Measurements from ENCODE around the gene PRDM12. TPM values are rescaled to one million over a fixed set of nuclear protein-coding genes. Genes with fewer than 3 reads are reported as not detected.

PRDM12 gene
- total RNA-seq, 1 experiment from 2014 or later = 0.28 TPM

GRCh38 chr9:130630071-130630450 is 34.3 kb upstream of the PRDM12 start:
- no peaks in the 10 kb centered on the region for H3K27me3 Mint-ChIP-seq (ENCODE audit: insufficient read depth, unreplicated experiment)
- CTCF ChIA-PET = interaction anchor here (0.6 kb wide), 1 partner anchor 698 kb away, joined by 3 read pairs; no protein-coding TSS in a partner anchor
- BruUV-seq (replicated peaks) = no TSS peak
- peaks cover 61% of the 10 kb centered on the region for H3K36me3 Mint-ChIP-seq (ENCODE audit: insufficient read depth, unreplicated experiment)
- H3K4me1 Mint-ChIP-seq (ENCODE audit: insufficient read depth, unreplicated experiment) = no peaks in the 10 kb centered on the region
- intact Hi-C loops (cut with micrococcal nuclease) = no loop called here
- H3K27ac Mint-ChIP-seq (ENCODE audit: low read depth, unreplicated experiment) = peak overlapping the region; percentile 46
- H3K4me3 Mint-ChIP-seq (ENCODE audit: unreplicated experiment) = no peak overlapping the region
- H3K9me3 Mint-ChIP-seq (ENCODE audit: unreplicated experiment) = no peaks in the 10 kb centered on the region
- TF ChIP-seq CTCF (IDR thresholded peaks at IDR 0.05; ENCODE audit: unreplicated experiment) = no peak
- no peak for DNase-seq (ENCODE audit: unreplicated experiment)
- POLR2A ChIA-PET = no interaction called here

GRCh38 chr9:130630506-130631330 is 33.7 kb upstream of the PRDM12 start:
- Mint-ChIP-seq H3K27ac (ENCODE audit: low read depth, unreplicated experiment) (peak overlapping the region; percentile 46), H3K4me1 (ENCODE audit: insufficient read depth, unreplicated experiment) (no peaks in the 10 kb centered on the region), H3K27me3 (ENCODE audit: insufficient read depth, unreplicated experiment) (no peaks in the 10 kb centered on the region), H3K36me3 (ENCODE audit: insufficient read depth, unreplicated experiment) (peaks cover 55% of the 10 kb centered on the region), H3K9me3 (ENCODE audit: unreplicated experiment) (no peaks in the 10 kb centered on the region), H3K4me3 (ENCODE audit: unreplicated experiment) (no peak overlapping the region)
- TF ChIP-seq CTCF (IDR thresholded peaks at IDR 0.05; ENCODE audit: unreplicated experiment) = no peak
- ChIA-PET POLR2A (no interaction called here), CTCF (no interaction called here)
- no TSS peak for BruUV-seq (replicated peaks)
- no peak for DNase-seq (ENCODE audit: unreplicated experiment)
- intact Hi-C loops (cut with micrococcal nuclease) = no loop called here

- POLR2A ChIA-PET = no interaction called here
- no peak for DNase-seq (ENCODE audit: unreplicated experiment)
- intact Hi-C loops (cut with micrococcal nuclease) = no loop called here
- Mint-ChIP-seq H3K4me1 (ENCODE audit: insufficient read depth, unreplicated experiment) (no peaks in the 10 kb centered on the region), H3K27me3 (ENCODE audit: insufficient read depth, unreplicated experiment) (no peaks in the 10 kb centered on the region), H3K36me3 (ENCODE audit: insufficient read depth, unreplicated experiment) (peaks cover 47% of the 10 kb centered on the region), H3K9me3 (ENCODE audit: unreplicated experiment) (no peaks in the 10 kb centered on the region), H3K27ac (ENCODE audit: low read depth, unreplicated experiment) (peak overlapping the region; percentile 35), H3K4me3 (ENCODE audit: unreplicated experiment) (no peak overlapping the region)
- no TSS peak for BruUV-seq (replicated peaks)
- no peak for TF ChIP-seq CTCF (IDR thresholded peaks at IDR 0.05; ENCODE audit: unreplicated experiment)
- CTCF ChIA-PET = no interaction called here
Measured at GRCh38 chr9:130631331-130632080, 32.9 kb upstream of the PRDM12 start.

GRCh38 chr9:130632081-130632710 is 32.2 kb upstream of the PRDM12 start:
- intact Hi-C loops (cut with micrococcal nuclease) = no loop called here
- BruUV-seq (replicated peaks) = no TSS peak
- no peak overlapping the region for H3K4me3 Mint-ChIP-seq (ENCODE audit: unreplicated experiment)
- no peaks in the 10 kb centered on the region for H3K27me3 Mint-ChIP-seq (ENCODE audit: insufficient read depth, unreplicated experiment)
- CTCF ChIA-PET = no interaction called here
- TF ChIP-seq CTCF (IDR thresholded peaks at IDR 0.05; ENCODE audit: unreplicated experiment) = no peak
- no peaks in the 10 kb centered on the region for H3K4me1 Mint-ChIP-seq (ENCODE audit: insufficient read depth, unreplicated experiment)
- DNase-seq (ENCODE audit: unreplicated experiment) = no peak
- POLR2A ChIA-PET = no interaction called here
- H3K36me3 Mint-ChIP-seq (ENCODE audit: insufficient read depth, unreplicated experiment) = peaks cover 47% of the 10 kb centered on the region
- H3K9me3 Mint-ChIP-seq (ENCODE audit: unreplicated experiment) = no peaks in the 10 kb centered on the region
- peak overlapping the region; percentile 35 for H3K27ac Mint-ChIP-seq (ENCODE audit: low read depth, unreplicated experiment)
